Mesenchymal stem cell (in vitro differentiated cells and primary cell): ENCODE results near the gene C2. TPM values are rescaled to one million over a fixed set of nuclear protein-coding genes. Genes with fewer than 3 reads are reported as not detected.
"Not testable (repeated sequence)": the region's sequence is repeated elsewhere in the genome, so short reads cannot be mapped to it uniquely, and the experiment has no call there.

Experiments used
- DNase-seq: peaks from one replicate; pipeline ENCODE4 v3.0.0-alpha.2; 2013
- H2AFZ ChIP-seq: one replicate; pipeline ENCODE4 v1.6.1; 2013; ENCODE audit warnings: low read depth, mild to moderate bottlenecking, control low read depth, inconsistent platforms, low read length, moderate library complexity
- H2AK5ac ChIP-seq: 2 replicates; pipeline ENCODE4 v1.6.1; 2013; ENCODE audit warnings: low read length, moderate library complexity, mild to moderate bottlenecking, inconsistent platforms; ENCODE audit not compliant: severe bottlenecking
- H2BK120ac ChIP-seq: one replicate; pipeline ENCODE4 v1.6.1; 2013; ENCODE audit warnings: low read depth, mild to moderate bottlenecking, inconsistent platforms, low read length, moderate library complexity
- H2BK12ac ChIP-seq, 2 experiments: one replicate each; pipeline ENCODE4 v1.6.1; 2013; ENCODE audit warnings: inconsistent platforms in 2 of 2, low read length in 2 of 2, mild to moderate bottlenecking in 2 of 2, moderate library complexity in 2 of 2, control low read depth in 1 of 2
- H2BK15ac ChIP-seq: one replicate; pipeline ENCODE4 v1.6.1; 2013; ENCODE audit warnings: mild to moderate bottlenecking, low read depth, inconsistent platforms; ENCODE audit not compliant: poor library complexity, severe bottlenecking
- H2BK5ac ChIP-seq: 2 replicates; pipeline ENCODE4 v1.6.1; 2013; ENCODE audit warnings: low read depth, mild to moderate bottlenecking, low read length, control low read depth, inconsistent platforms; ENCODE audit not compliant: poor library complexity, severe bottlenecking
- H3K14ac ChIP-seq, 2 experiments: one replicate each; pipeline ENCODE4 v1.6.1; 2013; ENCODE audit warnings: inconsistent platforms in 2 of 2, low read length in 2 of 2, control low read depth in 1 of 2, mild to moderate bottlenecking in 1 of 2, moderate library complexity in 1 of 2
- H3K18ac ChIP-seq, 2 experiments: one replicate each; pipeline ENCODE4 v1.6.1; 2013; ENCODE audit warnings: inconsistent platforms in 2 of 2, low read length in 2 of 2, control low read depth in 1 of 2, low read depth in 1 of 2, mild to moderate bottlenecking in 1 of 2
- H3K23ac ChIP-seq, 2 experiments: one replicate each; pipeline ENCODE4 v1.6.1; 2013; ENCODE audit warnings: inconsistent platforms in 2 of 2, low read length in 2 of 2, mild to moderate bottlenecking in 2 of 2, moderate library complexity in 2 of 2, control low read depth in 1 of 2
- H3K27ac ChIP-seq: 2 replicates; pipeline ENCODE4 v1.5.1; 2013; ENCODE audit warnings: mild to moderate bottlenecking, moderate library complexity, low read length, control low read depth, inconsistent platforms; ENCODE audit not compliant: poor library complexity, severe bottlenecking
- H3K27me3 ChIP-seq, 2 experiments: 2 replicates each; pipeline versions ENCODE4 v1.6.1 to v1.7.0; 2013; ENCODE audit warnings: low read length in 2 of 2, mild to moderate bottlenecking in 2 of 2, moderate library complexity in 2 of 2, control low read depth in 1 of 2, inconsistent platforms in 1 of 2; ENCODE audit not compliant: control insufficient read depth in 1 of 2, insufficient read depth in 1 of 2
- H3K36me3 ChIP-seq, 2 experiments: 2 replicates each; pipeline versions ENCODE4 v1.6.1 to v1.7.0; 2013; ENCODE audit warnings: low read length in 2 of 2, control low read depth in 1 of 2, inconsistent platforms in 1 of 2, low read depth in 1 of 2, mild to moderate bottlenecking in 1 of 2; ENCODE audit not compliant: insufficient read depth in 2 of 2, control insufficient read depth in 1 of 2
- H3K4ac ChIP-seq, 2 experiments: one replicate each; pipeline ENCODE4 v1.6.1; 2013; ENCODE audit warnings: inconsistent platforms in 2 of 2, low read length in 2 of 2, mild to moderate bottlenecking in 2 of 2, moderate library complexity in 2 of 2, control low read depth in 1 of 2, low read depth in 1 of 2
- H3K4me1 ChIP-seq: 2 replicates; pipeline ENCODE4 v1.6.1; 2013; ENCODE audit warnings: low read depth, low read length, control low read depth; ENCODE audit not compliant: control insufficient read depth, insufficient read depth
- H3K4me2 ChIP-seq: 2 replicates; pipeline ENCODE4 v1.6.1; 2013; ENCODE audit warnings: low read length, mild to moderate bottlenecking, inconsistent platforms; ENCODE audit not compliant: poor library complexity, severe bottlenecking
- H3K4me3 ChIP-seq, 2 experiments: 2 replicates each; pipeline versions ENCODE4 v1.5.1 to v1.7.0; 2013; ENCODE audit warnings: low read length in 2 of 2, mild to moderate bottlenecking in 2 of 2, control low read depth in 1 of 2, low read depth in 1 of 2; ENCODE audit not compliant: insufficient read depth in 1 of 2
- H3K79me1 ChIP-seq: replicated peaks from 2 replicates; pipeline ENCODE4 v1.6.1; 2013; ENCODE audit warnings: mild to moderate bottlenecking, control low read depth, low read length, inconsistent platforms; ENCODE audit not compliant: poor library complexity, severe bottlenecking
- H3K9ac ChIP-seq: 2 replicates; pipeline ENCODE4 v1.7.0; 2013; ENCODE audit warnings: mild to moderate bottlenecking, low read length, moderate library complexity
- H3K9me3 ChIP-seq: 2 replicates; pipeline ENCODE4 v1.7.0; 2013; ENCODE audit warnings: mild to moderate bottlenecking, low read length; ENCODE audit not compliant: control insufficient read depth
- H4K8ac ChIP-seq: one replicate; pipeline ENCODE4 v1.6.1; 2013; ENCODE audit warnings: inconsistent platforms, mild to moderate bottlenecking, low read length, moderate library complexity
- H4K91ac ChIP-seq: one replicate; pipeline ENCODE4 v1.6.1; 2013; ENCODE audit warnings: mild to moderate bottlenecking, low read length, inconsistent platforms
- WGBS: methylation state at CpG from one replicate; pipeline ENCODE4 v1.1.7; 2013; ENCODE audit warnings: mixed read lengths; 5-methylcytosine and 5-hydroxymethylcytosine counted together
- small RNA-seq: library from polyadenylated mRNA; stranded (forward); fragments of <200 nt; extraction: miRNeasy Mini kit (QIAGEN cat#:217004); gene quantifications from one replicate; pipeline ENCODE3, GENCODE V24; 2013; ENCODE audit warnings: low read depth

C2 gene

DNA sequence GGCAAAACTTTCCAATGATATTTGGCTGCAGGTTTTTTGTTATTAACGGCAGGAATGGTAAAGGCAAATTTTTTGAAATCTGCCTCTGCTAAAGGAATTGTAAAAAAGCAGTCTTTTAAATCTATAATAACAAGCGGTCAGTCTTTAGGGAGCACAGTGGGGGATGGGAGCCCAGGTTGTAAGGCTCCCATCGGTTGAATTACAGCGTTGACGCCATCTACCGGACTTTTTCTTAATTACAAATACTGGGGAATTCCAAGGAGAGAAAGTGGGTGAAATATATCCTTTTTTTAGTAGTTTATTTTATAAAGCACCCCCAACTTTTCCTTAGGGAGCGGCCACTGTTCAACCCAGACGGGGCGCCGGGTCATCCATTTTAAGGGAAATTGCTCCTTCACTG is 61.8 kb downstream of the C2 start:
- not testable (repeated sequence) for H3K27me3 ChIP-seq, DNase-seq, H2AK5ac ChIP-seq, H2BK5ac ChIP-seq, H3K4me1 ChIP-seq, H3K79me1 ChIP-seq, H2BK120ac ChIP-seq, H4K91ac ChIP-seq, H3K9me3 ChIP-seq, H3K9ac ChIP-seq, H4K8ac ChIP-seq, H2BK12ac ChIP-seq, H3K36me3 ChIP-seq, H3K23ac ChIP-seq, H2AFZ ChIP-seq, H2BK15ac ChIP-seq, H3K4ac ChIP-seq, H3K4me2 ChIP-seq, H3K18ac ChIP-seq, H3K27ac ChIP-seq, H3K4me3 ChIP-seq, H3K14ac ChIP-seq
- no CpG with 5 or more reads among the region's 10 CpGs for WGBS

DNA sequence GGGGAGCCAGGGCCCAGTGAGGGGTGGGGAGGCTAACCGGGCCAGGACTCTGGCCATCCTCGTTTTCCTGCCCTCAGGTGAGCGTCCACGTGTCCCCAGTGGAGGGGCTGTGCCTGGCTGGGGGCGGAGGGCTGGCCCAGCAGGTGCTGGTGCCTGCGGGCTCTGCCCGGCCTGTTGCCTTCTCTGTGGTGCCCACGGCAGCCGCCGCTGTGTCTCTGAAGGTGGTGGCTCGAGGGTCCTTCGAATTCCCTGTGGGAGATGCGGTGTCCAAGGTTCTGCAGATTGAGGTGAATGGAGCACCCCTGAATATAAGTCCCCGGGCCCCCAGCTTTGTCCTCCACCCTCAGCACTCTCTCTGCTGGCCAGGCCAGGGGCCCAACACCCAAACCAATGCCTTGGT is 66.9 kb downstream of the C2 start:
- H3K23ac ChIP-seq, H2BK15ac ChIP-seq, H2BK5ac ChIP-seq: not testable (repeated sequence)

More for the DNA sequence above, 66.9 kb downstream of the C2 start:
- H3K9me3 ChIP-seq, H3K4ac ChIP-seq, H3K36me3 ChIP-seq, H3K27ac ChIP-seq, H4K91ac ChIP-seq, H3K4me1 ChIP-seq, DNase-seq, H3K79me1 ChIP-seq, H3K4me2 ChIP-seq, H2BK12ac ChIP-seq, H4K8ac ChIP-seq, H2BK120ac ChIP-seq, H3K27me3 ChIP-seq, H3K14ac ChIP-seq, H3K4me3 ChIP-seq, H3K9ac ChIP-seq, H3K18ac ChIP-seq, H2AFZ ChIP-seq, H2AK5ac ChIP-seq: not testable (repeated sequence)
- no CpG with 5 or more reads among the region's 14 CpGs for WGBS

Small RNAs within 50 kb of the gene (small RNA-seq; reads per million reads assigned to genes)
- not detected for gene AL645922.1
